ENCODE results near the gene RAMACL.

RAMACL gene

DNA sequence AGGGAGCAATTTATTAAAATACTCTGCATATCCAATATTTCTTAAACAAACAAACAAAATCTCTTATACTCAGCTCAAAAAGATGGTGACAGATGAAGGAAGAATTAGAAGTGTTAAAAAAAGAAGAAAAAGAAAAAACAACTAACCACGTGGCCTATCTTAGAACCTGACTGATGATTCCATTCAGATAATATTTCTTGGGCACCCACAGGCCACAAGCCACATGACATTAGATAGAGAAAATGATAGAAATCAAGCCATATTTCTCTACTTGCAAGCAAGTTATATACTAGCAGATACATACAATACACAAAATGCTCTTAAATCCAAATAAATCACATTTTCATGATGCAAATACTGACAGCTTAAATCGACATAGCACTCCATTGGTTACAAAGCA lies 14.5 kb upstream of the RAMACL start:
- TF ChIP-seq, protein P1, sequence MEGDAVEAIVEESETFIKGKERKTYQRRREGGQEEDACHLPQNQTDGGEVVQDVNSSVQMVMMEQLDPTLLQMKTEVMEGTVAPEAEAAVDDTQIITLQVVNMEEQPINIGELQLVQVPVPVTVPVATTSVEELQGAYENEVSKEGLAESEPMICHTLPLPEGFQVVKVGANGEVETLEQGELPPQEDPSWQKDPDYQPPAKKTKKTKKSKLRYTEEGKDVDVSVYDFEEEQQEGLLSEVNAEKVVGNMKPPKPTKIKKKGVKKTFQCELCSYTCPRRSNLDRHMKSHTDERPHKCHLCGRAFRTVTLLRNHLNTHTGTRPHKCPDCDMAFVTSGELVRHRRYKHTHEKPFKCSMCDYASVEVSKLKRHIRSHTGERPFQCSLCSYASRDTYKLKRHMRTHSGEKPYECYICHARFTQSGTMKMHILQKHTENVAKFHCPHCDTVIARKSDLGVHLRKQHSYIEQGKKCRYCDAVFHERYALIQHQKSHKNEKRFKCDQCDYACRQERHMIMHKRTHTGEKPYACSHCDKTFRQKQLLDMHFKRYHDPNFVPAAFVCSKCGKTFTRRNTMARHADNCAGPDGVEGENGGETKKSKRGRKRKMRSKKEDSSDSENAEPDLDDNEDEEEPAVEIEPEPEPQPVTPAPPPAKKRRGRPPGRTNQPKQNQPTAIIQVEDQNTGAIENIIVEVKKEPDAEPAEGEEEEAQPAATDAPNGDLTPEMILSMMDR (conservative IDR thresholded peaks at IDR 0.05), result no peak
- TF ChIP-seq ZFX (IDR thresholded peaks at IDR 0.05), result no peak
- H3K27ac ChIP-seq, result no peak overlapping the region

- no peak overlapping the region for H3K27ac ChIP-seq
- TF ChIP-seq, protein P1 (conservative IDR thresholded peaks at IDR 0.05), result no peak
- no peak for TF ChIP-seq ZFX (IDR thresholded peaks at IDR 0.05)
These were observed 12.7 kb upstream of the RAMACL start for GRCh38 chr6:166599205-166599604.

- no peak overlapping the region for H3K27ac ChIP-seq
These were observed 12.1 kb upstream of the RAMACL start for GRCh38 chr6:166598441-166599138.

GRCh38 chr6:166597711-166598440 lies 11.4 kb upstream of the RAMACL start:
- no peak overlapping the region for H3K27ac ChIP-seq
- TF ChIP-seq, protein P1 (conservative IDR thresholded peaks at IDR 0.05), result no peak
- no peak for TF ChIP-seq ZFX (IDR thresholded peaks at IDR 0.05)

More at GRCh38 chr6:166598441-166599138, 12.1 kb upstream of the RAMACL start:
- TF ChIP-seq, protein P1 (conservative IDR thresholded peaks at IDR 0.05), result no peak
- no peak for TF ChIP-seq ZFX (IDR thresholded peaks at IDR 0.05)

DNA sequence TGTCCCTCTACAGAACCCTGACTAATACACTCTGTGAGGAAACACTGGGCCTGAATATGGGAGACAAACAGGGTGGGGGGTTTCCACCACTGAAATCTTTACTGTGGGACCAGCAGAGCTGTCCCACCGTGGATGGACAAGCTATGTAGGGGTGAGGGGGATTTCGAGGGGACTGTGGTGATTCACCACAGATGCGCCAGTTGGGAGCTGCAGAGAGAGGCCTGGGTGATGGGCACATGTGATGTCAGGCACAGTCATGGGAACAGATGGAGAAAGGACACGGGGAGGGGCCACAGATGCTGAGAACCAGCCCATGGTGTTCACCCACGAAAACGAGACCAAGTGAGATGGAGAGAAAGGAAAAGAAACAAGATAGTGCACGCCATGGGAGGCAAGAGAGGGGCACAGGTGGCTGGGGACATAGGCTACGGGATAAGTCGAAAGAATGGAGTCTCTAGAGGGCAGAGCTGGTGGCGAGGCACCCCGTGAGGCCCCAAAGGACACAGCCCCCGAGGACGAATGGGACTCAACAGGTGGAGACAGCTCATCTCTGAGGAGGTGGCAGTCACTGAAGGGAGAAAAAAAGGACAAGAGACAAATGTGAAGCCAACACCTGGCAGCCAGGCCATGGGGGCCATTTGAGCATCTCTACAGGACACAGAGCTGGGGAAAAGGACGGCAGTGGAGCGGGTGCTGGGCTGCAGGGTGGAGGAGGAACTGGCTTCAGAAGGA lies 10.5 kb upstream of the RAMACL start:
- no peak for TF ChIP-seq ZFX (IDR thresholded peaks at IDR 0.05)
- TF ChIP-seq, protein P1 (conservative IDR thresholded peaks at IDR 0.05), result no peak
- H3K27ac ChIP-seq, result no peak overlapping the region

GRCh38 chr6:166595949-166596348 lies 9.5 kb upstream of the RAMACL start:
- H3K27ac ChIP-seq, result no peak overlapping the region
- TF ChIP-seq ZFX (IDR thresholded peaks at IDR 0.05), result no peak
- TF ChIP-seq, protein P1 (conservative IDR thresholded peaks at IDR 0.05), result no peak

Measured in C4-2B (cell line).